GM13976 (cell line): Measurements from ENCODE around the gene FOXC2.

Experiments
- DNase-seq: peaks from one replicate; pipeline ENCODE4 v3.0.0; 2012; ENCODE audit warnings: low spot score
- in situ Hi-C: fragments of 300-500 bp; cut with MboI; formaldehyde crosslinking; loops from one replicate; pipeline ENCODE4 v1.12.0; 2022; ENCODE audit warnings: low sequenced_read_pairs, mixed read lengths, inconsistent platforms; ENCODE audit not compliant: unreplicated experiment
- TF ChIP-seq, protein P1 (sequence below): IDR thresholded peaks from 2 replicates; pipeline ENCODE4 v1.5.1; 2012; ENCODE audit warnings: borderline replicate concordance, mild to moderate bottlenecking; ENCODE audit not compliant: insufficient read depth; ENCODE audit errors: extremely low read depth, missing control alignments, control extremely low read depth

Gene FOXC2

DNA sequence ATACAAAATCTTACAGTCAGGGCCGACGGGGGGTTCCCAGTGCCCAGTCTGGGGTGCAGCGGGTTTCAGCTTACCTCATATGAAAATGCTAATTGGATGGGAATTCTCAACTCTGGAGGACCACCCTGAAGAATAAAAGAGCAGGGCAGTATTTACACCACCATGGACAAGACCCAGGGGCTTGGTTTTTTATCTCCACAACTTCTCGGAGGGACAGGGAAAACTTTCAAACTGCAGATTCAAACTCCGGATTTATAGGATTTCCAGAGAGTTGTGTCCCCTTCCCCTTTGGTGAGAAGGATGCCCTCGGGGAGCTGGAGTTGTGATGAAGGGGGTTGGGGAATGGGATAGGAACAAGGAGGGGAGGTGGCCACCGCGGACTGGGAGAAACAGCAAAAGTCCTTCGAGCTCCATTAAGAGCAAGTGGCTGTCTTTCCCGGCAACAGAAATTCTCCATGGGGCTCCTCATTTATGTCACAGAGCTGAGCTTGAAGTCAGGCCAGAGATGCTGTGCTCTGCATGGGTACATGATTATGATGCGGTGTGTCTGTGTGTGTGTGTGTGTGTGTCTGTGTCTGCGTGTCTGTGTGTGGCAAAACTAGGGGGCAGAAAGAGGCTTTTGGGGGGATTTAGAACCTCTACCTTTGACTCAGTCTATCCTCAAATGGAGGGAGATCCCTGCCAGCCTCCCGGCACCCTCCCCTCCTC lies 27.4 kb downstream of the FOXC2 start:
- in situ Hi-C loops, result no loop called here
- TF ChIP-seq, protein P1, sequence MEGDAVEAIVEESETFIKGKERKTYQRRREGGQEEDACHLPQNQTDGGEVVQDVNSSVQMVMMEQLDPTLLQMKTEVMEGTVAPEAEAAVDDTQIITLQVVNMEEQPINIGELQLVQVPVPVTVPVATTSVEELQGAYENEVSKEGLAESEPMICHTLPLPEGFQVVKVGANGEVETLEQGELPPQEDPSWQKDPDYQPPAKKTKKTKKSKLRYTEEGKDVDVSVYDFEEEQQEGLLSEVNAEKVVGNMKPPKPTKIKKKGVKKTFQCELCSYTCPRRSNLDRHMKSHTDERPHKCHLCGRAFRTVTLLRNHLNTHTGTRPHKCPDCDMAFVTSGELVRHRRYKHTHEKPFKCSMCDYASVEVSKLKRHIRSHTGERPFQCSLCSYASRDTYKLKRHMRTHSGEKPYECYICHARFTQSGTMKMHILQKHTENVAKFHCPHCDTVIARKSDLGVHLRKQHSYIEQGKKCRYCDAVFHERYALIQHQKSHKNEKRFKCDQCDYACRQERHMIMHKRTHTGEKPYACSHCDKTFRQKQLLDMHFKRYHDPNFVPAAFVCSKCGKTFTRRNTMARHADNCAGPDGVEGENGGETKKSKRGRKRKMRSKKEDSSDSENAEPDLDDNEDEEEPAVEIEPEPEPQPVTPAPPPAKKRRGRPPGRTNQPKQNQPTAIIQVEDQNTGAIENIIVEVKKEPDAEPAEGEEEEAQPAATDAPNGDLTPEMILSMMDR, result no peak
- no peak for DNase-seq

DNA sequence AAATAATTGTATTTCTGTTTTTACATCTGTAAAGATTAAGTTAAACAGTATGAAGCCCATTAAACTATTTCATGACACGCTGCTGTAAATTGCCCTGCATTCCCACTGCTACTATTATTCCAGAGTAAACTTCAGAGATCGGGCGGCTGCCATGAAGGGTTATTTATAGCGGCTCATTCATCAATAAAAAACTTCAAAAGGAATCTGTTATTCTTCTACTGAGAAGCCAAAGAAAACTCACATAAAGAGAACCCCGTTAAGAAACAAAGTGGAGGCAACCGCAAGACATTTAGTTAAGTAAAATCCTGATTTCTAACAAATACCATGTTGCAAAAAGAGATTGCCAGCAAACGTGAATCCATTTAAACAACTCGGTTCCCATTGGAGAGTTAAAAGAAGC lies 28.1 kb downstream of the FOXC2 start:
- TF ChIP-seq, protein P1, result no peak
- no peak for DNase-seq
- in situ Hi-C loops, result no loop called here

DNA sequence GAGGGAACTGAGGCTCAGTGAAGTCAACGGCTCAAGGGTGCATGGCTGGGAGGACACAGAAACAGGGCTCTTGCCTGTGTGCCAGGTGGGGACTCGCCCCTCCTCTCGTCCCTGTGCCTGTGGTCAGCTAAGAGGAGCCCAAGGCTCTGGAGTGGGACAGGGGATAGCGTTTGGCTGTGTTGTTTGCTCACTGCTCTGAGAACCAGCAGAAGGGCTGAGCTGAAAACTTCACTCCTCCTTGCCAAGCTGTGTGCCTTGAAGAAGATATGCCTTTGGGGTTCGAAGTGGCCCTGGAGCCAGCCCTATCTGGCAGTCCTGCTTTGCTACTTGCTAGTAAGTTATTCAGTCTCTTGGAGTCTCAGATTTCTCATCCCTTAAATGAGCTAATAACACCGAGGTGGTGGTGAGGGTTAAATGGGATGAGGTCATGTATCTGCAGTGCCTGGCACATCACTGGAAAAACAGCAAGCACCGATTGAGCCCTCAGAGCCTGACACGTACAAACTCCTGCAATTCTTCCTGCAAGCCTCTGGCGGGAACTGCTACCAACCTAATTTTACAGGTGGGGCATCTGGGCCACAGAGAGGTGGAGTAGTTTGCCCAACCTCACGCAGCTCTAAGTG lies 29.5 kb downstream of the FOXC2 start:
- in situ Hi-C loops, result no loop called here

DNA sequence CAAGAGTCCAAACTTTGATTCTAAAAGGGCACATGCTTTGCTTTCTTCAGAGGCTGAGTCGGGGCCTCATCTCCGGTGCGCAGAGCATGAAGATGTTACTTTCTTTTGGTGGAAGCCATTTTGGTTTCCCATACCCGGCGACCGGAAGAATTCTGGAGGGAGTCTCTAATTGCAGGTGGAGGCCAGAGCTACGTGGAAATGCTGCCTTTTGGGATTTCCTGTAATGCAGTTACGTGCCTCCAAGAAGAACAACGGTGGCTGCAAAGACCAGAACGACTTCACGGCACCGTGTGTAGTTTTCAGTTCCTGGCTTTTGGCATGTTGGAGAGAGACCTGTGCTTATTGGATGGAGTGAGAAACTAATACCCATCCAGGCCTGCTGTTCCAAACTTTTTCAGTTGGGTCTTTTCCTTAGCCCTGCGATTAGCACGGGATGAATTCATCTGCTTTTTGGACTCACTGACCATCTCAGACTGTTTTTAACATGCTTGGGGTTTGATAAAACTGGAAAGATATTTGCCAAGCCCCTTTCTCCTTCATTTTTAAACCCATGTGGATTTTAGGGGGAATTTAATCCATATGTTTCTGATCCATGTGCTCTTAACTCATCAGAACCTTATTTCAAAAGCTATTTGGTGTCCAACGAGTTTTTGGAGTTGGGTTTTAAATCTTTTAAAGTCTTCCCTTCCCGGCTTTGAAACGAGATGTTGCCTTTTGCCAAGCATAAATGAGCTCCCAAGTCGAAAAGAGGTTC lies 30.7 kb downstream of the FOXC2 start:
- in situ Hi-C loops, result no loop called here
- DNase-seq, result no peak
- TF ChIP-seq, protein P1, result no peak

More for the DNA sequence above, 29.5 kb downstream of the FOXC2 start:
- TF ChIP-seq, protein P1, result no peak
- no peak for DNase-seq

DNA sequence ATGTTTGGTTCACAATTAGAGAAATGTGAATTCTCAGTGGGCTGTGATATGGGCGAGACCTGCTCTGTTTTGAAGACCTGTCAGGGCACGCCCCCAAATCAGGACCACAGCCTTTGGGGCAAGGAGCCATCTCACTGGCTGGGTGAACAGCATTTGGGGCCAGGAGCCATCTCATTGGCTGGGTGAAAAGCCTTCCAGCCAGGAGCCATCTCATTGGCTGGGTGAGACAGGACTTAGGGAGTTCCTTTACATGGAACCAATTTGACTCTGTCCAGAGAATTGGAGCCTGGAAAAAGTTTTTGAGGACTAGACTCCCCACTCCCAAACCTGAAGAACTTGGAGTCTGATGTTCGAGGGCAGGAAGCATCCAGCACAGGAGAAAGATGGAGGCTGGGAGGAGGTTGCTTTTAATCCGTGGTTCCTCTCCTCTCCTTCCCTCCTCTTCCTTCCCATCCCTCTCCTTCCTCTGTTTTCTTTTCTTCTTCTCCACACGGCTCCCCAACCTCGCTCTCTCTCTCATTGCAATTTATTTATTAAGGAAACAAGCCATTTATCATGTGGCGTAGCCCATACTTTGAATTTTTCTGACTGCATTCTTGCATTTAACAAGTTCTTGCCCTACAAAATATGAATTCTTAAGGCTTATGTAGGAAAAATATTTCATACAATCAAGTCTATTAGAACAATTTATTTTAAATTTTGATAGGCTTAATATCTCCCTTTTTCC lies 31.4 kb downstream of the FOXC2 start:
- no peak for DNase-seq
- in situ Hi-C loops, result no loop called here
- TF ChIP-seq, protein P1, result no peak
